Astrocyte (in vitro differentiated cells and primary cell): ENCODE measurements around the gene EXOC4. TPM values are rescaled to one million over a fixed set of nuclear protein-coding genes. Genes with fewer than 3 reads are reported as not detected.
A peak's percentile ranks its signal among the peaks of the same experiment; 100 is the strongest.

Experiments used
- DNase-seq: peaks from one replicate; pipeline ENCODE4 v3.0.0-alpha.2; 2010; ENCODE audit warnings: low read depth
- FAIRE-seq: peaks from 2 replicates; lab custom pipeline; 2011; peaks lifted over from hg19 to GRCh38; lab: Jason Lieb, UNC
- H2AFZ ChIP-seq: 2 replicates; pipeline ENCODE4 v1.6.0; 2012; ENCODE audit warnings: low read depth, low read length, inconsistent platforms
- H3K27ac ChIP-seq: 2 replicates; pipeline ENCODE4 v1.5.1; 2011; ENCODE audit warnings: low read depth, low read length, inconsistent platforms
- H3K27me3 ChIP-seq: 2 replicates; pipeline ENCODE4 v1.6.0; 2011; ENCODE audit warnings: low read length, inconsistent platforms; ENCODE audit not compliant: insufficient read depth
- H3K36me3 ChIP-seq: 2 replicates; pipeline ENCODE4 v1.5.1; 2011; ENCODE audit warnings: low read length, inconsistent platforms; ENCODE audit not compliant: insufficient read depth
- H3K4me1 ChIP-seq: 2 replicates; pipeline ENCODE4 v1.5.1; 2011; ENCODE audit warnings: low read length, inconsistent platforms; ENCODE audit not compliant: insufficient read depth
- H3K4me2 ChIP-seq: 2 replicates; pipeline ENCODE4 v1.6.0; 2012; ENCODE audit warnings: low read length, inconsistent platforms
- H3K4me3 ChIP-seq: 2 replicates; pipeline ENCODE4 v1.5.1; 2011; ENCODE audit warnings: low read depth, mild to moderate bottlenecking, low read length, inconsistent platforms; ENCODE audit not compliant: insufficient read depth
- H3K79me2 ChIP-seq: 2 replicates; pipeline ENCODE4 v1.6.0; 2012; ENCODE audit warnings: mild to moderate bottlenecking, low read length, inconsistent platforms; ENCODE audit not compliant: insufficient read depth
- H3K9ac ChIP-seq: 2 replicates; pipeline ENCODE4 v1.6.0; 2012; ENCODE audit warnings: mild to moderate bottlenecking, low read length, inconsistent platforms
- H3K9me3 ChIP-seq: 2 replicates; pipeline ENCODE4 v1.5.1; 2012; ENCODE audit warnings: low read depth, mild to moderate bottlenecking, low read length, inconsistent platforms; ENCODE audit not compliant: insufficient read depth
- H4K20me1 ChIP-seq: 2 replicates; pipeline ENCODE4 v1.6.0; 2012; ENCODE audit warnings: low read length, inconsistent platforms; ENCODE audit not compliant: insufficient read depth
- H3K27ac Mint-ChIP-seq: one replicate; pipeline ENCODE4 v1.8.0; 2021; ENCODE audit warnings: mild to moderate bottlenecking, mixed read lengths; ENCODE audit not compliant: unreplicated experiment
- H3K27me3 Mint-ChIP-seq: one replicate; pipeline ENCODE4 v1.8.0; 2021; ENCODE audit warnings: low read depth, mixed read lengths; ENCODE audit not compliant: unreplicated experiment
- H3K36me3 Mint-ChIP-seq: one replicate; pipeline ENCODE4 v1.8.0; 2021; ENCODE audit warnings: low read depth, mixed read lengths; ENCODE audit not compliant: unreplicated experiment
- H3K4me1 Mint-ChIP-seq: one replicate; pipeline ENCODE4 v1.8.0; 2021; ENCODE audit warnings: low read depth, mixed read lengths; ENCODE audit not compliant: unreplicated experiment
- H3K4me3 Mint-ChIP-seq: one replicate; pipeline ENCODE4 v1.8.0; 2021; ENCODE audit warnings: mild to moderate bottlenecking, moderate library complexity, mixed read lengths; ENCODE audit not compliant: unreplicated experiment
- H3K9me3 Mint-ChIP-seq: one replicate; pipeline ENCODE4 v1.8.0; 2021; ENCODE audit warnings: mild to moderate bottlenecking, mixed read lengths; ENCODE audit not compliant: unreplicated experiment
- EZH2 ChIP-seq: IDR thresholded peaks from 2 replicates; pipeline ENCODE4 v1.6.1; 2012; ENCODE audit warnings: mild to moderate bottlenecking, low read length, inconsistent platforms; ENCODE audit not compliant: insufficient read depth
- total RNA-seq: library from RNA; stranded (reverse); gene quantifications from 2 replicates; pipeline ENCODE4 v1.2.1, GENCODE V29; 2021
- TF ChIP-seq, protein P1 (sequence below): IDR thresholded peaks from 2 replicates; pipeline ENCODE4 v1.5.1; 2011; ENCODE audit warnings: low read depth, mild to moderate bottlenecking, inconsistent platforms, low read length, moderate library complexity; ENCODE audit not compliant: insufficient read depth

EXOC4 gene
- total RNA-seq, 1 donor from 2014 or later, result 57.5 TPM

- TF ChIP-seq, protein P1, sequence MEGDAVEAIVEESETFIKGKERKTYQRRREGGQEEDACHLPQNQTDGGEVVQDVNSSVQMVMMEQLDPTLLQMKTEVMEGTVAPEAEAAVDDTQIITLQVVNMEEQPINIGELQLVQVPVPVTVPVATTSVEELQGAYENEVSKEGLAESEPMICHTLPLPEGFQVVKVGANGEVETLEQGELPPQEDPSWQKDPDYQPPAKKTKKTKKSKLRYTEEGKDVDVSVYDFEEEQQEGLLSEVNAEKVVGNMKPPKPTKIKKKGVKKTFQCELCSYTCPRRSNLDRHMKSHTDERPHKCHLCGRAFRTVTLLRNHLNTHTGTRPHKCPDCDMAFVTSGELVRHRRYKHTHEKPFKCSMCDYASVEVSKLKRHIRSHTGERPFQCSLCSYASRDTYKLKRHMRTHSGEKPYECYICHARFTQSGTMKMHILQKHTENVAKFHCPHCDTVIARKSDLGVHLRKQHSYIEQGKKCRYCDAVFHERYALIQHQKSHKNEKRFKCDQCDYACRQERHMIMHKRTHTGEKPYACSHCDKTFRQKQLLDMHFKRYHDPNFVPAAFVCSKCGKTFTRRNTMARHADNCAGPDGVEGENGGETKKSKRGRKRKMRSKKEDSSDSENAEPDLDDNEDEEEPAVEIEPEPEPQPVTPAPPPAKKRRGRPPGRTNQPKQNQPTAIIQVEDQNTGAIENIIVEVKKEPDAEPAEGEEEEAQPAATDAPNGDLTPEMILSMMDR, result no peak
- no peak for TF ChIP-seq EZH2
- H3K4me3 ChIP-seq, result no peak overlapping the region
- peaks cover 29% of the 10 kb centered on the region for H3K4me1 ChIP-seq
- Mint-ChIP-seq H3K27ac (peak overlapping the region; percentile 78), H3K4me3 (no peak overlapping the region), H3K27me3 (no peaks in the 10 kb centered on the region), H3K36me3 (no peaks in the 10 kb centered on the region), H3K4me1 (peaks cover 30% of the 10 kb centered on the region), H3K9me3 (no peaks in the 10 kb centered on the region)
- DNase-seq (peak; percentile 95), FAIRE-seq (peak; percentile 90)
- peak overlapping the region; percentile 51 for H3K4me2 ChIP-seq
- peak overlapping the region; percentile 82 for H3K27ac ChIP-seq
- peak overlapping the region; percentile 61 for H3K9ac ChIP-seq
- no peaks in the 10 kb centered on the region for H3K9me3 ChIP-seq
- no peak overlapping the region for H2AFZ ChIP-seq
- H4K20me1 ChIP-seq, result peaks cover 5% of the 10 kb centered on the region
- no peaks in the 10 kb centered on the region for H3K36me3 ChIP-seq
- no peaks in the 10 kb centered on the region for H3K27me3 ChIP-seq
- no peaks in the 10 kb centered on the region for H3K79me2 ChIP-seq
These were observed 450.7 kb downstream of the EXOC4 start for GRCh38 chr7:133703547-133703946.

- peaks cover 33% of the 10 kb centered on the region for H3K4me1 ChIP-seq
- Mint-ChIP-seq H3K4me3 (peak overlapping the region; percentile 5), H3K4me1 (peaks cover 30% of the 10 kb centered on the region), H3K9me3 (no peaks in the 10 kb centered on the region), H3K27ac (peak overlapping the region; percentile 78), H3K27me3 (no peaks in the 10 kb centered on the region), H3K36me3 (no peaks in the 10 kb centered on the region)
- TF ChIP-seq EZH2, result no peak
- TF ChIP-seq, protein P1, result no peak
- H3K36me3 ChIP-seq, result no peaks in the 10 kb centered on the region
- no peak overlapping the region for H2AFZ ChIP-seq
- H4K20me1 ChIP-seq, result peaks cover under 1% of the 10 kb centered on the region
- H3K27me3 ChIP-seq, result no peaks in the 10 kb centered on the region
- DNase-seq (peak; percentile 34), FAIRE-seq (no peak)
- peak overlapping the region; percentile 82 for H3K27ac ChIP-seq
- no peak overlapping the region for H3K4me3 ChIP-seq
- H3K79me2 ChIP-seq, result no peaks in the 10 kb centered on the region
- H3K4me2 ChIP-seq, result no peak overlapping the region
- no peaks in the 10 kb centered on the region for H3K9me3 ChIP-seq
- peak overlapping the region; percentile 32 for H3K9ac ChIP-seq
These were observed 451.6 kb downstream of the EXOC4 start for GRCh38 chr7:133704453-133704852.

DNA sequence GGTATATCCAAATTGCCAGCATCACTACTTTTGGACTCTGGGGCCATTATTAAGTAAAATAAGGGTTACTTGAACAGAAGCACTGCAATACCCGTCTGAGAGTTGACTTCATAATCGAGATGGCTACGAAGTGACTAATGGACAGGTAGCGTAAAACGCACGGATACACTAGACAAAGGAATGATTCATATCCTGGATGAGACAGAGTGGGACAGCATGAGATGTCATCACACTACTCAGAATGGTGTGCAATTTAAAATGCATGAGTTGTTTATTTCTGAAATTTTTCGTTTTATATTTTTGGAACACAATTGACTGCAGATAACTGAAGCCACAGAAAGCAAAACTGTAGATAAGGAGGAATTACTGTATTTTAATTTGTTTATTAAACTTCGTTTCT, 452.7 kb downstream of the EXOC4 start:
- H3K27ac ChIP-seq, result peak overlapping the region; percentile 52

More for the DNA sequence above, 452.7 kb downstream of the EXOC4 start:
- H3K79me2 ChIP-seq, result no peaks in the 10 kb centered on the region
- peak overlapping the region; percentile 1 for H3K4me2 ChIP-seq
- H3K9me3 ChIP-seq, result no peaks in the 10 kb centered on the region
- no peaks in the 10 kb centered on the region for H3K27me3 Mint-ChIP-seq
- no peak overlapping the region for H3K9ac ChIP-seq
- H3K27ac Mint-ChIP-seq, result peak overlapping the region; percentile 78
- H3K36me3 ChIP-seq, result no peaks in the 10 kb centered on the region
- peaks cover 32% of the 10 kb centered on the region for H3K4me1 Mint-ChIP-seq
- TF ChIP-seq, protein P1, result no peak
- TF ChIP-seq EZH2, result no peak
- DNase-seq, result peak; percentile 88
- H3K4me1 ChIP-seq, result peaks cover 33% of the 10 kb centered on the region
- no peak overlapping the region for H2AFZ ChIP-seq
- no peak overlapping the region for H3K4me3 Mint-ChIP-seq
- no peaks in the 10 kb centered on the region for H4K20me1 ChIP-seq
- FAIRE-seq, result peak; percentile 67
- no peaks in the 10 kb centered on the region for H3K9me3 Mint-ChIP-seq
- H3K27me3 ChIP-seq, result no peaks in the 10 kb centered on the region
- no peaks in the 10 kb centered on the region for H3K36me3 Mint-ChIP-seq
- no peak overlapping the region for H3K4me3 ChIP-seq
